Esophagus muscularis mucosa (tissue), 4 donors: ENCODE measurements around the gene HOMER3.

Source experiments
- EP300 ChIP-seq: sonication (generic); formaldehyde crosslinking; IDR thresholded peaks from one replicate; pipeline ENCODE4 v1.6.1; 2017; ENCODE audit warnings: antibody characterized with exemption
- POLR2A ChIP-seq: fragments of 450-650 bp; IDR thresholded peaks from one replicate; pipeline ENCODE4 v1.6.1; 2017; ENCODE audit warnings: antibody characterized with exemption, moderate library complexity, mild to moderate bottlenecking, low read depth
- POLR2AphosphoS5 ChIP-seq, 2 donors: sonication (generic); formaldehyde crosslinking; IDR thresholded peaks; one replicate each; pipeline ENCODE4 v1.6.1; 2017; ENCODE audit warnings: antibody characterized with exemption in 2 of 2
- TF ChIP-seq, protein P1 (sequence below), 3 experiments: fragments of 200-600 bp in 2 of 3; fragments of 450-650 bp in 1 of 3; sonication (generic) in 2 of 3; IDR thresholded peaks; one replicate each; pipeline ENCODE4 v1.5.1; 2017 to 2019; ENCODE audit warnings: antibody characterized with exemption in 3 of 3, mild to moderate bottlenecking in 2 of 3, moderate library complexity in 1 of 3

GRCh38 chr19:18897094-18898029, 43.7 kb downstream of the HOMER3 start:
- TF ChIP-seq, protein P1, sequence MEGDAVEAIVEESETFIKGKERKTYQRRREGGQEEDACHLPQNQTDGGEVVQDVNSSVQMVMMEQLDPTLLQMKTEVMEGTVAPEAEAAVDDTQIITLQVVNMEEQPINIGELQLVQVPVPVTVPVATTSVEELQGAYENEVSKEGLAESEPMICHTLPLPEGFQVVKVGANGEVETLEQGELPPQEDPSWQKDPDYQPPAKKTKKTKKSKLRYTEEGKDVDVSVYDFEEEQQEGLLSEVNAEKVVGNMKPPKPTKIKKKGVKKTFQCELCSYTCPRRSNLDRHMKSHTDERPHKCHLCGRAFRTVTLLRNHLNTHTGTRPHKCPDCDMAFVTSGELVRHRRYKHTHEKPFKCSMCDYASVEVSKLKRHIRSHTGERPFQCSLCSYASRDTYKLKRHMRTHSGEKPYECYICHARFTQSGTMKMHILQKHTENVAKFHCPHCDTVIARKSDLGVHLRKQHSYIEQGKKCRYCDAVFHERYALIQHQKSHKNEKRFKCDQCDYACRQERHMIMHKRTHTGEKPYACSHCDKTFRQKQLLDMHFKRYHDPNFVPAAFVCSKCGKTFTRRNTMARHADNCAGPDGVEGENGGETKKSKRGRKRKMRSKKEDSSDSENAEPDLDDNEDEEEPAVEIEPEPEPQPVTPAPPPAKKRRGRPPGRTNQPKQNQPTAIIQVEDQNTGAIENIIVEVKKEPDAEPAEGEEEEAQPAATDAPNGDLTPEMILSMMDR (IDR thresholded peaks at IDR 0.05) = no peak
- TF ChIP-seq POLR2AphosphoS5 (IDR thresholded peaks at IDR 0.05) (no peak), EP300 (no peak), POLR2A (no peak)
